LNCaP clone FGC (cell line): ENCODE data around the gene GPR173.

Experiments used
- DNase-seq: peaks from one replicate; pipeline ENCODE4 v3.0.0-alpha.2; 2011; ENCODE audit warnings: low read depth
- H3K4me3 ChIP-seq: 2 replicates; pipeline ENCODE4 v1.5.1; 2011; ENCODE audit warnings: mild to moderate bottlenecking, low read depth, low read length, control low read depth
- CTCF ChIP-seq: IDR thresholded peaks from 2 replicates; pipeline ENCODE4 v1.5.1; 2012; ENCODE audit warnings: mild to moderate bottlenecking; ENCODE audit not compliant: control insufficient read depth, insufficient read depth; ENCODE audit errors: extremely low read depth

GPR173 gene

DNA sequence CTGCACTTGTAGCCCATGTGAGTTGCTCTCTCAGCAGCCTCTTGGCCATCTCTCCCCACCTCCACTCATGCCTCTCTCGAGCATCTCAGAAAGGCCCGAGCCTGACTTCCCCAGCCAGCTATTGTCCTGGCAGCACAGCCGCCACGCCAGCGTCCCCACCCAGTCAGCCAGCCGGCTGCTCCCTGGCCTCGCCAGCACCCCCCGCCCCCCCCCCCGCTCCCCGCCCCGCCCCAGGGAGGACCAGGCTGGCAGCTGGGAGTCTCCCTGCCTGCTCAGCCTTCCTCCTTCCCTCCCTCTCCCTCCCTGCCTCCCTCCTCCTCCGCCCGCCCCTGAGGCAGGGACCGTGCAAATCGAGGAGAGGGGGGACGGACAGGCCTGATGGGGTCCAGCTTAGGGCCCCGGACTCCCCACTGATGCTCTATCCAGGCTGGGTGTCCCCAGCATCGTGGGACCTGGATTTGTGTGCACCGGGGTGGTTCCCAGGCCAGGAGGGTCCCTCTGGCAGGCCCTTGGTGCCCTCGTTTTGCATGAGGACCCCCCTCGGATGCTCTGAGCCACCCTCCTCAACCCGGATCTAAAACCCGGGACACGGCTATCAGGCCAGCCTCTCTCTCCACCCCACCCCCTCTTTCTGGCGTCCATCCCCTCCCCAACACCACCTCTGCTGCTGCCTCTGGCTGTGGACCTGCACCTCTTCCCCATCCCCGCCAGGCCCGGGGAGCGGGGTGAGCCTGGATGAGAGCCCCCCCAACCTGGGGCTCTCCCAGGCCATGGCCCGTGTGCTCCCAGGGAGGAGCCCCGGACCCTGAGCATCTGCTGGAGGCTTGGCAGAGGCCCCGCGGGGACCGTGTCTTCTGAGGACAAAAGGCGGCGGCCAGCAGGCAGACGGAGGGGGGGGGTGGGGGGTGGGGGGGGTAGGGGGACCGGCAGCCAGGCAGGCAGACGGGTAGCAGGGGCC lies at the start of gene GPR173:
Gene GPR173, plus strand, starts transcription at position 621 of the 958 bp plus-strand sequence. CDS start 27,833 bp downstream, outside the sequence.
- no peak for DNase-seq
- no peak within 1 kb of the TSS for H3K4me3 ChIP-seq
- no peak for TF ChIP-seq CTCF

DNA sequence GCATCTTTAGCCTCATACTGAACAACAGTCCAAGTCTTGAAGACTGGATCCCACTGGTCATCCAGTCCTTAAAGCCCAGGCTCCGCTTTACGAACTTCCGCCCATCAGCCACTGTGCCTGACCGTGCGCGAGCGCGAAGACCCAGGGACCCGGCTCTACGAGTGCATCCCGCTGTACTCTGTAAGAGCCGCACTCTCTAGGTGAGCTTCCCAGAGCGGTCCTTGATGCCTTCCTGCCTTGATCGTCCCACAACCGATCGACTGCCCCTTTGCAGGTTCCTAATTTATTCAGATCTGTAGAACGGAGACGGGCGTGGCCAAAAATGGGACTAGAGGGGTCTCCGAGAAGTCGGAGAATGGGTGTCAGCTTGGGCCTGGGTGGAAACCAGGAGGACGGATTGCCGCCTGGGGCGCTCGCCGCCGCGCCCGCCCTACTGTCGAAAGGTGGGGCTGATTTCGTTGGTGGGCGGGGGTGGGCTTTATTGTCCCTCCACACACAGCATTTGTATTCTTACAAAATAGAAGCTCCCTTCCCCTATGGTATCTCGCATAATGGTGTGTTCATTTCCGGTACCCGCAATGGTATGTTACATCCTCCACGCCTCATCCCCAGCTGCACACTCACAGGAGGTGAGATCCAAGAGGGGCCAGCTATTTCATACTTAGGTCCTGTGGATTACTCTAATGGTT lies 48.0 kb upstream of the GPR173 start:
- no peak for TF ChIP-seq CTCF
- no peak overlapping the region for H3K4me3 ChIP-seq
- no peak for DNase-seq

GRCh38 chrX:53001958-53002357 lies 46.6 kb upstream of the GPR173 start:
- no peak for TF ChIP-seq CTCF
- DNase-seq: no peak
- H3K4me3 ChIP-seq: no peak overlapping the region

DNA sequence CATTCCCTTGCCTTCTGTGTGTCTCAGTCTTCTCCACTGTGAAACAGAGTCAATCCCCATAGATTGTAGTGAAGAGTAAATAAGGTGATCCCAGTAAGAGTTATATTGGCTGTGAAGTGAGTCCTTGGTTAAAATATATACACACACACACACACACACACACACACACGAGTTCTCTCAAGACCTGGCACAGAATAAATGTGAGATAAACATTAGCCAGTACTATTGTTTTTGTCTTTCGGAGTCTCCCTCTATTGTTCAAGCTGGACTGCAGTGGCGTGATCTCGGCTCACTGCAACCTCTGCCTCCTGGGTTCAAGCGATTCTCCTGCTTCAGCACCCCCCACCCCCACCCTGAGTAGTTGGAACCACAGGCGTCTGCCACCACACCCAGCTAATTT lies 45.5 kb upstream of the GPR173 start:
- TF ChIP-seq CTCF: no peak
- no peak overlapping the region for H3K4me3 ChIP-seq
- no peak for DNase-seq

DNA sequence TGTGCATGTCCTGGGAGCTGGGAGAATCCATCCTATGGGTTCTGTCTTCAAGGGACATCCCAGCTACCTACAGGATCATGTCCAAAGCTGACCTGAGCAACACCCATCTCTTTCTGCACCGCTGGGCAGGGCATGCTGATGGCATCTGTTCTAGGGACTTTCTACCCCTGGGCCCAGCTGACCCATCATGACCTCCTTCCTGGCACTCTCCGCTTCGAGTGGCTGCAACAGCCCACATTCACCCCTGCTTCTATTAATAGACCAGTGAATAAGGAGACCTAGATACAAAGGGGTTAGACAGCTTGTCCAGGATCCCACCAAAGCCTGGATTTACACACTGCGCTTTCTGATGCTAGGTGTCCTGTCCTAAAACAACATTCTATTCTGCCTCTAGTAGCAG lies 44.6 kb upstream of the GPR173 start:
- H3K4me3 ChIP-seq: no peak overlapping the region
- DNase-seq: no peak
- TF ChIP-seq CTCF: no peak

DNA sequence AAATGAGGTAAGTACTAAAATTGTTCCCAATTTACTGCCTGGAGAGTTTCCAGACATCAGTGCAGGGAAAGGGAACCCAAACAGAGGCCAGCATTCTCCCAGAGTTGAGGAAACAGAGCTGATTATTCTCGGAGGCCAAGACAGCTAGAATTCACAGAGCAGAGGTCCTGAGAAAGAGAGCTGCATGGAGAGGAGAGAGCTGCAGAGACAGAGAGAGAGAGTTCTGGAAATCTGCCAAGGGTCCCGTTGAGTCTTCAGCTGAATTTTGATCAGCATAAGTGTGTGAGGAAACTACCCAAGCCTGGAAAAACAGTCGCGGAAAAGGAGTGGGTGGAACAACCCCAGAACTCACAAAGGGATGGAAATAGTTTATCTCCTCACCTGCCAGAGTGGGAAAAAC lies 43.8 kb upstream of the GPR173 start:
- no peak overlapping the region for H3K4me3 ChIP-seq
- no peak for DNase-seq
- no peak for TF ChIP-seq CTCF
